Small intestine (tissue), 7 donors: Measurements from ENCODE around the gene IQCE. TPM values are rescaled to one million over a fixed set of nuclear protein-coding genes. Genes with fewer than 3 reads are reported as not detected.

Experiments used
- DNase-seq, 2 donors: peaks; one replicate each; pipeline versions ENCODE4 v3.0.0 to v3.0.0-alpha.2; 2013
- FAIRE-seq: peaks from 2 replicates; lab custom pipeline; 2012; peaks lifted over from hg19 to GRCh38; lab: Jason Lieb, UNC
- H3K27ac ChIP-seq, 3 donors: one replicate each; pipeline ENCODE4 v1.5.1; 2013; ENCODE audit warnings: low read length in 2 of 3, mild to moderate bottlenecking in 2 of 3, control low read depth in 1 of 3, inconsistent platforms in 1 of 3, low read depth in 1 of 3, moderate library complexity in 1 of 3
- H3K27me3 ChIP-seq, 3 donors: one replicate each; pipeline ENCODE4 v1.6.1; 2013; ENCODE audit warnings: low read length in 3 of 3, inconsistent platforms in 1 of 3; ENCODE audit not compliant: control insufficient read depth in 3 of 3, insufficient read depth in 3 of 3
- H3K36me3 ChIP-seq, 3 donors: one replicate each; pipeline ENCODE4 v1.6.1; 2013; ENCODE audit warnings: low read length in 3 of 3, inconsistent platforms in 1 of 3, low read depth in 1 of 3, mild to moderate bottlenecking in 1 of 3, moderate library complexity in 1 of 3; ENCODE audit not compliant: control insufficient read depth in 3 of 3, insufficient read depth in 2 of 3
- H3K4me1 ChIP-seq, 3 donors: one replicate each; pipeline ENCODE4 v1.6.1; 2013; ENCODE audit warnings: low read length in 2 of 3, inconsistent platforms in 1 of 3, low read depth in 1 of 3, mild to moderate bottlenecking in 1 of 3, moderate library complexity in 1 of 3; ENCODE audit not compliant: control insufficient read depth in 3 of 3, insufficient read depth in 2 of 3
- H3K4me3 ChIP-seq, 3 donors: one replicate each; pipeline ENCODE4 v1.5.1; 2013; ENCODE audit warnings: low read length in 3 of 3, control low read depth in 1 of 3, inconsistent platforms in 1 of 3, low read depth in 1 of 3, mild to moderate bottlenecking in 1 of 3, moderate library complexity in 1 of 3
- H3K9me3 ChIP-seq, 2 donors: one replicate each; pipeline ENCODE4 v1.6.1; 2013; ENCODE audit warnings: low read depth in 1 of 2, low read length in 1 of 2; ENCODE audit not compliant: control insufficient read depth in 2 of 2, insufficient read depth in 1 of 2
- WGBS, 3 donors: extraction: QIAGEN DNeasy Blood & Tissue Kit; methylation state at CpG; one replicate each; pipeline ENCODE4 v1.1.7; 2013; 5-methylcytosine and 5-hydroxymethylcytosine counted together
- polyA plus RNA-seq, 4 donors: library from polyadenylated mRNA; stranded (reverse) in 3 of 4; unstranded in 1 of 4; fragments of 200-250 nt in 3 of 4; fragments of 120-200 nt in 1 of 4; gene quantifications; one replicate each; pipeline versions ENCODE4 v1.2.1 to v1.2.3, GENCODE V29; 2013
- donor health status: healthy with polysubstance abuse.
- donor health status: control.
- donor health status: control.
- donor health status: Bipolar disorder and iron deficiency.
- donor health status: healthy.

Gene IQCE
- polyA plus RNA-seq, 4 donors = 10.4 to 20.8 (median 15.5) TPM

- Histone ChIP-seq H3K27me3 (no peaks in the 10 kb centered on the region), H3K4me1 (no peaks in the 10 kb centered on the region), H3K27ac (no peak overlapping the region), H3K36me3 (peaks cover 14 to 88% (median 22%) of the 10 kb centered on the region in 3 donors), H3K4me3 (no peak overlapping the region), H3K9me3 (no peaks in the 10 kb centered on the region)
- DNase-seq (no peak), FAIRE-seq (no peak)
- WGBS, 3 donors = 95 to 98% (median 97%) methylated on average over 23 of the region's 23 CpGs
Measured at GRCh38 chr7:2592375-2592865, 33.6 kb downstream of the IQCE start.

GRCh38 chr7:2593036-2593727 is 34.4 kb downstream of the IQCE start:
- Histone ChIP-seq H3K36me3 (peaks cover 14 to 88% (median 19%) of the 10 kb centered on the region in 3 donors), H3K27me3 (no peaks in the 10 kb centered on the region), H3K4me1 (no peaks in the 10 kb centered on the region), H3K9me3 (no peaks in the 10 kb centered on the region), H3K4me3 (no peak overlapping the region), H3K27ac (no peak overlapping the region)
- FAIRE-seq = no peak
- WGBS, 3 donors = 94 to 97% (median 96%) methylated on average over 37 to 38 of the region's 38 CpGs
- DNase-seq = no peak

GRCh38 chr7:2594599-2594998 is 35.8 kb downstream of the IQCE start:
- Histone ChIP-seq H3K27me3 (no peaks in the 10 kb centered on the region), H3K27ac (no peak overlapping the region), H3K4me3 (no peak overlapping the region), H3K9me3 (no peaks in the 10 kb centered on the region), H3K36me3 (peaks cover 14 to 93% (median 23%) of the 10 kb centered on the region in 3 donors), H3K4me1 (no peaks in the 10 kb centered on the region)
- DNase-seq = no peak
- no peak for FAIRE-seq
- 88 to 91% (median 91%) methylated on average over 10 of the region's 10 CpGs for WGBS, 3 donors

- WGBS, 3 donors = 89 to 92% (median 91%) methylated on average over 26 to 27 of the region's 27 CpGs
- H3K4me3 ChIP-seq = no peak overlapping the region
- no peaks in the 10 kb centered on the region for H3K9me3 ChIP-seq
- H3K27me3 ChIP-seq = no peaks in the 10 kb centered on the region
- FAIRE-seq (no peak), DNase-seq (no peak)
- H3K36me3 ChIP-seq = peaks cover 14 to 92% (median 23%) of the 10 kb centered on the region in 3 donors
- no peak overlapping the region for H3K27ac ChIP-seq
- H3K4me1 ChIP-seq = no peaks in the 10 kb centered on the region
Measured at GRCh38 chr7:2595258-2595860, 36.6 kb downstream of the IQCE start.

GRCh38 chr7:2596464-2597272 is 37.9 kb downstream of the IQCE start:
- Histone ChIP-seq H3K36me3 (peaks cover 14 to 92% (median 31%) of the 10 kb centered on the region in 3 donors), H3K4me1 (no peaks in the 10 kb centered on the region), H3K27me3 (no peaks in the 10 kb centered on the region), H3K27ac (no peak overlapping the region), H3K9me3 (no peaks in the 10 kb centered on the region), H3K4me3 (no peak overlapping the region)
- 91 to 93% (median 91%) methylated on average over 21 to 22 of the region's 22 CpGs for WGBS, 3 donors
- FAIRE-seq (no peak), DNase-seq (no peak)

- Histone ChIP-seq H3K9me3 (no peaks in the 10 kb centered on the region), H3K27me3 (no peaks in the 10 kb centered on the region), H3K4me3 (no peak overlapping the region), H3K36me3 (peaks cover 14 to 93% (median 31%) of the 10 kb centered on the region in 3 donors), H3K4me1 (no peaks in the 10 kb centered on the region), H3K27ac (no peak overlapping the region)
- no peak for FAIRE-seq
- no peak for DNase-seq
- 85 to 94% (median 92%) methylated on average over 13 of the region's 13 CpGs for WGBS, 3 donors
Measured at GRCh38 chr7:2597273-2597640, 38.5 kb downstream of the IQCE start.

GRCh38 chr7:2598154-2598823 is 39.5 kb downstream of the IQCE start:
- 88 to 96% (median 94%) methylated on average over 29 of the region's 29 CpGs for WGBS, 3 donors
- Histone ChIP-seq H3K27me3 (no peaks in the 10 kb centered on the region), H3K36me3 (peaks cover 12 to 93% (median 26%) of the 10 kb centered on the region in 3 donors), H3K9me3 (no peaks in the 10 kb centered on the region), H3K4me1 (no peaks in the 10 kb centered on the region), H3K27ac (no peak overlapping the region), H3K4me3 (no peak overlapping the region)
- FAIRE-seq (no peak), DNase-seq (no peak)

GRCh38 chr7:2601065-2601464 is 42.3 kb downstream of the IQCE start:
- no peaks in the 10 kb centered on the region for H3K9me3 ChIP-seq
- 31 to 70% (median 62%) methylated on average over 9 of the region's 9 CpGs for WGBS, 3 donors
- DNase-seq = peak in 1 of 2 donors; percentile 41
- H3K4me3 ChIP-seq = no peak overlapping the region
- FAIRE-seq = no peak
- H3K27ac ChIP-seq = no peak overlapping the region
- H3K4me1 ChIP-seq = no peaks in the 10 kb centered on the region
- H3K36me3 ChIP-seq = peaks cover 7 to 85% (median 16%) of the 10 kb centered on the region in 3 donors
- H3K27me3 ChIP-seq = no peaks in the 10 kb centered on the region
